A549 (cell line): Measurements from ENCODE around the gene CBFA2T2. TPM values are rescaled to one million over a fixed set of nuclear protein-coding genes. Genes with fewer than 3 reads are reported as not detected.

Experiments used
- ATAC-seq, 2 experiments: fragments of 200-7000 bp in 1 of 2; fragments of >200 bp in 1 of 2; cut with Nextera tagmentation in 1 of 2; cut with Tn5 transposase in 1 of 2; 3 replicates each; pipeline versions ENCODE4 v1.8.0 to v1.9.1; 2018 to 2020; ENCODE audit warnings: mild to moderate bottlenecking in 1 of 2, moderate library complexity in 1 of 2
- CTCF ChIA-PET: fragments of 300-600 bp; sonication (Branson Sonifier 250); formaldehyde crosslinking; extraction: SDS; loops from one replicate; lab custom pipeline; 2021; ENCODE audit warnings: antibody characterized with exemption, inconsistent platforms; lab: Yijun Ruan, JAX
- POLR2A ChIA-PET: fragments of 350-600 bp; formaldehyde crosslinking; extraction: SDS; loops from one replicate; lab custom pipeline; 2021; ENCODE audit warnings: antibody characterized with exemption, inconsistent platforms; lab: Yijun Ruan, JAX
- DNase-seq, 2 experiments: peaks; one replicate each; pipeline versions ENCODE4 v3.0.0 to v3.0.0-alpha.2; 2011 to 2016; ENCODE audit warnings: low read depth in 1 of 2, low spot score in 1 of 2
- FAIRE-seq: peaks from 2 replicates; lab custom pipeline; 2011; peaks lifted over from hg19 to GRCh38; lab: Jason Lieb, UNC
- H3K27ac ChIP-seq, 2 experiments: fragments of >200 bp; sonication (Bioruptor Twin); formaldehyde crosslinking; 3 replicates each; pipeline ENCODE4 v1.5.1; 2016 to 2017
- H3K4me1 ChIP-seq: fragments of >200 bp; sonication (Bioruptor Twin); formaldehyde crosslinking; 3 replicates; pipeline ENCODE4 v1.6.1; 2016
- H3K4me2 ChIP-seq: fragments of >200 bp; sonication (Bioruptor Twin); formaldehyde crosslinking; 3 replicates; pipeline ENCODE4 v1.6.1; 2016
- H3K4me3 ChIP-seq: fragments of >200 bp; sonication (Bioruptor Twin); formaldehyde crosslinking; 3 replicates; pipeline ENCODE4 v1.5.1; 2016
- H3K9me3 ChIP-seq: fragments of >200 bp; sonication (Bioruptor Twin); formaldehyde crosslinking; 3 replicates; pipeline ENCODE4 v1.6.1; 2016
- CBX2 ChIP-seq: fragments of 200-600 bp; sonication (generic); IDR thresholded peaks from 2 replicates; pipeline ENCODE4 v1.6.1; 2016; ENCODE audit warnings: low read depth, mild to moderate bottlenecking, borderline replicate concordance
- CBX8 ChIP-seq: fragments of 200-600 bp; sonication (generic); IDR thresholded peaks from 2 replicates; pipeline ENCODE4 v1.6.1; 2016
- FOXS1 ChIP-seq: fragments of 250-450 bp; sonication (Bioruptor Pico); IDR thresholded peaks from 2 replicates; pipeline ENCODE4 v1.5.0; 2020; ENCODE audit warnings: mild to moderate bottlenecking, moderate library complexity
- HDAC2 ChIP-seq: fragments of 200-600 bp; sonication (generic); IDR thresholded peaks from 2 replicates; pipeline ENCODE4 v1.6.1; 2016
- HOXB13 ChIP-seq: fragments of 250-450 bp; sonication (Bioruptor Pico); IDR thresholded peaks from 2 replicates; pipeline ENCODE4 v1.5.0; 2020; ENCODE audit warnings: low read depth, mild to moderate bottlenecking, moderate library complexity
- KDM1A ChIP-seq: fragments of 200-600 bp; sonication (generic); IDR thresholded peaks from 2 replicates; pipeline ENCODE4 v1.6.1; 2016; ENCODE audit warnings: low read depth, mild to moderate bottlenecking
- MAFK ChIP-seq: fragments of 450-650 bp; IDR thresholded peaks from 2 replicates; pipeline ENCODE4 v1.6.1; 2014; ENCODE audit not compliant: partially characterized antibody
- MYC ChIP-seq: IDR thresholded peaks from 2 replicates; pipeline ENCODE4 v1.6.1; 2012; ENCODE audit warnings: mild to moderate bottlenecking, inconsistent platforms, low read length, improper control_type of control experiment, borderline replicate concordance
- NPAS2 ChIP-seq: fragments of 250-450 bp; sonication (Bioruptor Pico); IDR thresholded peaks from 2 replicates; pipeline ENCODE4 v1.8.0; 2022; ENCODE audit warnings: mild to moderate bottlenecking, moderate library complexity, borderline replicate concordance
- RCOR1 ChIP-seq: fragments of 150-350 bp; IDR thresholded peaks from 2 replicates; pipeline ENCODE4 v1.6.1; 2014; ENCODE audit warnings: antibody characterized with exemption, low read length, low read depth
- ZFP36 ChIP-seq: fragments of 450-650 bp; IDR thresholded peaks from 2 replicates; pipeline ENCODE4 v1.6.1; 2014; ENCODE audit warnings: borderline replicate concordance; ENCODE audit not compliant: partially characterized antibody
- WGBS: methylation state at CpG from one replicate; pipeline ENCODE4 v1.1.6; 2017; ENCODE audit errors: missing lambda C conversion rate; 5-methylcytosine and 5-hydroxymethylcytosine counted together
- polyA plus RNA-seq, 4 experiments: library from polyadenylated mRNA; depleted of rRNA in 3 of 4; stranded (reverse); fragments of >200 nt; fragmentation: RNase III in 1 of 4; extraction: RNeasy Plus Mini Kit Qiagen cat#74134 plus additional on column Dnase treatment in 1 of 4; gene quantifications; 2 replicates in 3 of 4; 3 replicates in 1 of 4; pipeline ENCODE4 v1.2.3, GENCODE V29; 2011 to 2017
- TF ChIP-seq, protein P1 (sequence below): fragments of 450-650 bp; IDR thresholded peaks from 2 replicates; pipeline ENCODE4 v1.6.1; 2014; ENCODE audit warnings: antibody characterized with exemption
- TF ChIP-seq, protein P2 (sequence below): fragments of 200-600 bp; sonication (generic); IDR thresholded peaks from 2 replicates; pipeline ENCODE4 v1.6.1; 2016; ENCODE audit warnings: antibody characterized with exemption, mild to moderate bottlenecking, moderate library complexity
- TF ChIP-seq, protein P3 (sequence below): IDR thresholded peaks from 2 replicates; pipeline ENCODE4 v1.6.1; 2012
- TF ChIP-seq, protein P4 (sequence below): fragments of 250-450 bp; sonication (Bioruptor Pico); IDR thresholded peaks from 2 replicates; pipeline ENCODE4 v1.5.0; 2020; ENCODE audit warnings: low read depth, mild to moderate bottlenecking, moderate library complexity
- TF ChIP-seq, protein P5 (sequence below): fragments of >200 bp; sonication (Bioruptor Twin); formaldehyde crosslinking; IDR thresholded peaks from 3 replicates; pipeline ENCODE4 v1.6.1; 2016

The CBFA2T2 gene
- polyA plus RNA-seq, 2 of the 4 experiments (the other 2 are of a cell fraction): 6.8 to 9.4 TPM

DNA sequence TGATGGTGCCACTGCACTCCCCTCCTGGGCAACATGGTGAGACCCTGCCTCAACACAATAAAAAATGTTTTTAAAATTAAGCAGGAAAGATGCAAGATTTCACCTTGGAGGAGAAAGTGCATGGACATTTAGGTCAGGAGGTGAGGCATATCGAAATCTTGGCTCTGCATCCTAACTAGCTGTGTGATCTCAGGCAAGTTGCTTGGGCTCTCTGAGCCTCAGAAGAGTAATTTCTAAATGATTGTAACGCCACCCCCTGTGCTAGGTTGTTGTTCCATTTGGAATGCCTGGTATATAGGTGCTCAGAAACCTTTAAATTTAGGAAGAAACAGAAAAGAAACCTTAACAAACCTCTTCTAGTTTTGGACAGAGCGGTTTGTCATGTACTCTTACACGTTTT lies 136.3 kb downstream of the CBFA2T2 start:
- CTCF ChIA-PET: interaction anchor here (0.7 to 1.4 kb wide), 2 partner anchors 52 to 124 kb away, joined by 3 read pairs; no protein-coding TSS in a partner anchor
- TF ChIP-seq, protein P1, sequence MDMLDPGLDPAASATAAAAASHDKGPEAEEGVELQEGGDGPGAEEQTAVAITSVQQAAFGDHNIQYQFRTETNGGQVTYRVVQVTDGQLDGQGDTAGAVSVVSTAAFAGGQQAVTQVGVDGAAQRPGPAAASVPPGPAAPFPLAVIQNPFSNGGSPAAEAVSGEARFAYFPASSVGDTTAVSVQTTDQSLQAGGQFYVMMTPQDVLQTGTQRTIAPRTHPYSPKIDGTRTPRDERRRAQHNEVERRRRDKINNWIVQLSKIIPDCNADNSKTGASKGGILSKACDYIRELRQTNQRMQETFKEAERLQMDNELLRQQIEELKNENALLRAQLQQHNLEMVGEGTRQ: no peak
- TF ChIP-seq, protein P2, sequence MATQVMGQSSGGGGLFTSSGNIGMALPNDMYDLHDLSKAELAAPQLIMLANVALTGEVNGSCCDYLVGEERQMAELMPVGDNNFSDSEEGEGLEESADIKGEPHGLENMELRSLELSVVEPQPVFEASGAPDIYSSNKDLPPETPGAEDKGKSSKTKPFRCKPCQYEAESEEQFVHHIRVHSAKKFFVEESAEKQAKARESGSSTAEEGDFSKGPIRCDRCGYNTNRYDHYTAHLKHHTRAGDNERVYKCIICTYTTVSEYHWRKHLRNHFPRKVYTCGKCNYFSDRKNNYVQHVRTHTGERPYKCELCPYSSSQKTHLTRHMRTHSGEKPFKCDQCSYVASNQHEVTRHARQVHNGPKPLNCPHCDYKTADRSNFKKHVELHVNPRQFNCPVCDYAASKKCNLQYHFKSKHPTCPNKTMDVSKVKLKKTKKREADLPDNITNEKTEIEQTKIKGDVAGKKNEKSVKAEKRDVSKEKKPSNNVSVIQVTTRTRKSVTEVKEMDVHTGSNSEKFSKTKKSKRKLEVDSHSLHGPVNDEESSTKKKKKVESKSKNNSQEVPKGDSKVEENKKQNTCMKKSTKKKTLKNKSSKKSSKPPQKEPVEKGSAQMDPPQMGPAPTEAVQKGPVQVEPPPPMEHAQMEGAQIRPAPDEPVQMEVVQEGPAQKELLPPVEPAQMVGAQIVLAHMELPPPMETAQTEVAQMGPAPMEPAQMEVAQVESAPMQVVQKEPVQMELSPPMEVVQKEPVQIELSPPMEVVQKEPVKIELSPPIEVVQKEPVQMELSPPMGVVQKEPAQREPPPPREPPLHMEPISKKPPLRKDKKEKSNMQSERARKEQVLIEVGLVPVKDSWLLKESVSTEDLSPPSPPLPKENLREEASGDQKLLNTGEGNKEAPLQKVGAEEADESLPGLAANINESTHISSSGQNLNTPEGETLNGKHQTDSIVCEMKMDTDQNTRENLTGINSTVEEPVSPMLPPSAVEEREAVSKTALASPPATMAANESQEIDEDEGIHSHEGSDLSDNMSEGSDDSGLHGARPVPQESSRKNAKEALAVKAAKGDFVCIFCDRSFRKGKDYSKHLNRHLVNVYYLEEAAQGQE: no peak
- TF ChIP-seq NPAS2 (CRISPR knock-in tag): no peak
- no peak for TF ChIP-seq MAFK
- no peak for TF ChIP-seq FOXS1
- no peak for TF ChIP-seq KDM1A
- TF ChIP-seq CBX2: no peak
- TF ChIP-seq ZFP36: no peak
- TF ChIP-seq, protein P3, sequence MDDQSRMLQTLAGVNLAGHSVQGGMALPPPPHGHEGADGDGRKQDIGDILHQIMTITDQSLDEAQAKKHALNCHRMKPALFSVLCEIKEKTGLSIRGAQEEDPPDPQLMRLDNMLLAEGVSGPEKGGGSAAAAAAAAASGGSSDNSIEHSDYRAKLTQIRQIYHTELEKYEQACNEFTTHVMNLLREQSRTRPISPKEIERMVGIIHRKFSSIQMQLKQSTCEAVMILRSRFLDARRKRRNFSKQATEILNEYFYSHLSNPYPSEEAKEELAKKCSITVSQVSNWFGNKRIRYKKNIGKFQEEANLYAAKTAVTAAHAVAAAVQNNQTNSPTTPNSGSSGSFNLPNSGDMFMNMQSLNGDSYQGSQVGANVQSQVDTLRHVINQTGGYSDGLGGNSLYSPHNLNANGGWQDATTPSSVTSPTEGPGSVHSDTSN: no peak
- no peak for TF ChIP-seq HOXB13 (CRISPR knock-in tag)
- no peak for TF ChIP-seq RCOR1
- no peak for TF ChIP-seq CBX8
- no peak for TF ChIP-seq HDAC2
- no peak for TF ChIP-seq MYC
- TF ChIP-seq, all 56 proteins: peak for 0
- no peak overlapping the region for H3K4me3 ChIP-seq
- ATAC-seq (no peak), FAIRE-seq (no peak), DNase-seq (no peak)
- WGBS: 84% methylated on average over 4 of the region's 4 CpGs
- no peaks in the 10 kb centered on the region for H3K9me3 ChIP-seq
- POLR2A ChIA-PET: no interaction called here
- H3K4me2 ChIP-seq: no peak overlapping the region
- no peak overlapping the region for H3K27ac ChIP-seq
- H3K4me1 ChIP-seq: no peaks in the 10 kb centered on the region

DNA sequence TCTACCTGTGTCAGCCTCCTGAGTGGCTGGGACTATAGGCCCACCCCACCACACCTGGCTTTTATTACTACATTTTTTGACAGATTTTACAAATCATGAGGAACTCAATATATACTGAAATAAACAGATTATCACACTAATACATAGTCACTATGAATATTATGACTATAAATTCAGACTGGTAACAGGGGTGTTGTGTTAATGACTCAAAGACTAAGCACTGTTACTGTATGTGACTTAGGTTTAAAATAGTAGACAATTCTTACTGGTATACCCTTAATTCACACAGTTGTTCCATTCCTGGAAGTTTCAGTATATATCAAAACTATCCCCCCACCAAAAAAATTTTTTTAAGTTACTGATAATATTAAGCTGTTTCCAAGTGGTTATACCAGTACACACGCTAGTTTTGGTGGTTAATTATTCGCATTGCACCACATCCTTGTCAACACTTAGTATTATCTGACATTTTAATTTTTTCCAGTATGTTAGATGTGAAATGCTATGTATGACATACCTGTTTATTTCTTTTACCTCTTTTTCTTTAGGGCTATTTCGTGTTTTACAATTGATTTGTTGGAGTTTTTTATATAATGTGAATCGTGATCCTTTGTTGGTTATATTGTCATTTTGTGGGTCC lies 137.8 kb downstream of the CBFA2T2 start:
- FAIRE-seq: no peak
- POLR2A ChIA-PET: no interaction called here
- 87% methylated on average over 4 of the region's 4 CpGs for WGBS
- H3K27ac ChIP-seq: no peak overlapping the region
- TF ChIP-seq, protein P4, sequence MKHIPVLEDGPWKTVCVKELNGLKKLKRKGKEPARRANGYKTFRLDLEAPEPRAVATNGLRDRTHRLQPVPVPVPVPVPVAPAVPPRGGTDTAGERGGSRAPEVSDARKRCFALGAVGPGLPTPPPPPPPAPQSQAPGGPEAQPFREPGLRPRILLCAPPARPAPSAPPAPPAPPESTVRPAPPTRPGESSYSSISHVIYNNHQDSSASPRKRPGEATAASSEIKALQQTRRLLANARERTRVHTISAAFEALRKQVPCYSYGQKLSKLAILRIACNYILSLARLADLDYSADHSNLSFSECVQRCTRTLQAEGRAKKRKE (CRISPR knock-in tag): no peak
- TF ChIP-seq ZFP36: peak; percentile 44
- TF ChIP-seq, all 56 proteins: peak for 1
- H3K4me2 ChIP-seq: no peak overlapping the region
- no peak overlapping the region for H3K4me3 ChIP-seq
- H3K4me1 ChIP-seq: no peaks in the 10 kb centered on the region
- CTCF ChIA-PET: no interaction called here
- no peaks in the 10 kb centered on the region for H3K9me3 ChIP-seq
- DNase-seq (no peak), ATAC-seq (no peak)

DNA sequence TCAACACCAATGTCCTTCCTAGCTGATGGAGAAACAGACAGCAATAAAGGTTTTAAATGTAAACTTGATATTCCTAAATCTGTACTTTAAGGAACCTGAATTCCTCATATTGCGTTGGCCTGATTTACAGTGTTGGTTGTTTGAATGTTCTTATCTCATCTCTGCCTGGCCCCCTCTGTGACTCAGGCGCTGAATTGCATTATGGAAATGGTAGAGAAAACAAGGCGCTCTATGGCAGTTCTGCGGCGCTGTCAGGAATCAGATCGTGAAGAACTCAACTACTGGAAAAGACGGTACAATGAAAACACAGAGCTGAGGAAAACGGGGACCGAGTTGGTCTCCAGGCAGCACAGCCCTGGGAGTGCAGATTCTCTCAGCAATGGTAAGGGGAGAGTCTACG lies 139.6 kb downstream of the CBFA2T2 start:
- H3K4me3 ChIP-seq: no peak overlapping the region
- no peaks in the 10 kb centered on the region for H3K4me1 ChIP-seq
- ATAC-seq: no peak
- no peak for DNase-seq
- TF ChIP-seq, protein P5, sequence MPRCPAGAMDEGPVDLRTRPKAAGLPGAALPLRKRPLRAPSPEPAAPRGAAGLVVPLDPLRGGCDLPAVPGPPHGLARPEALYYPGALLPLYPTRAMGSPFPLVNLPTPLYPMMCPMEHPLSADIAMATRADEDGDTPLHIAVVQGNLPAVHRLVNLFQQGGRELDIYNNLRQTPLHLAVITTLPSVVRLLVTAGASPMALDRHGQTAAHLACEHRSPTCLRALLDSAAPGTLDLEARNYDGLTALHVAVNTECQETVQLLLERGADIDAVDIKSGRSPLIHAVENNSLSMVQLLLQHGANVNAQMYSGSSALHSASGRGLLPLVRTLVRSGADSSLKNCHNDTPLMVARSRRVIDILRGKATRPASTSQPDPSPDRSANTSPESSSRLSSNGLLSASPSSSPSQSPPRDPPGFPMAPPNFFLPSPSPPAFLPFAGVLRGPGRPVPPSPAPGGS: no peak
- TF ChIP-seq, all 56 proteins: peak for 0
- WGBS: 94% methylated on average over 10 of the region's 10 CpGs
- Histone ChIP-seq H3K4me2 (no peak overlapping the region), H3K27ac (no peak overlapping the region), H3K9me3 (no peaks in the 10 kb centered on the region)
- ChIA-PET POLR2A (no interaction called here), CTCF (no interaction called here)
- no peak for FAIRE-seq
